CD1c-positive myeloid dendritic cell (primary cell): ENCODE measurements around the gene AP3D1.
"Not testable (repeated sequence)": the region's sequence is repeated elsewhere in the genome, so short reads cannot be mapped to it uniquely, and the experiment has no call there.

Source experiments
- DNase-seq: peaks from one replicate; pipeline ENCODE4 v3.0.0-alpha.2; 2016; ENCODE audit errors: extremely low spot score

Gene AP3D1

DNA sequence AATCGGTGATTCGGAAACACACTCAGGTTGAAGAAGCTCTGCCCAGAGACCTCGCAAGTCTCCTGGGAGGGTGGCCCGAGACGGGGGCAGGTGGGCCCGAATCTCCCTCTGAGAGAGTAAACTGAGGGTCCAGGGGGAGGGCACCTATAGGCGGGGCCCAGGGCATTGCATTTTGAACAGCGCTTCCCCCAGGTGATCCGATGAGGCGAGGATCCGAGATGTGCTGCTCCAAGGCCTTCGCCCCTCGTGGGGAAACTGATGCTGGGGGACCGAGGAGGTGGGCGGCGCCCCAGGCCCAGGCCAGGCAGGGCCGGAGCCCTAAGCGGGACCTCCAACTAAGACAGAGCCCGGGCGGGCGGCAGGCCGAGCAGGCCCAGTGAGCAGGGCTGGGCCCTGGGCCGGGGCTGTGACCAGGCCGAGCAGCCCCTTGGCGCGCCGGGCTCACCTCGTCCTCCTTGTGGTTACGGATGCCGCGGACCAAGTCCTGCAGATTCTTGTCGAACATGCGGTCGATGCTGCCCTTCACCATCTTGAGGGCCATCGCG is 500 bp downstream of the AP3D1 start:
- DNase-seq: no peak

DNA sequence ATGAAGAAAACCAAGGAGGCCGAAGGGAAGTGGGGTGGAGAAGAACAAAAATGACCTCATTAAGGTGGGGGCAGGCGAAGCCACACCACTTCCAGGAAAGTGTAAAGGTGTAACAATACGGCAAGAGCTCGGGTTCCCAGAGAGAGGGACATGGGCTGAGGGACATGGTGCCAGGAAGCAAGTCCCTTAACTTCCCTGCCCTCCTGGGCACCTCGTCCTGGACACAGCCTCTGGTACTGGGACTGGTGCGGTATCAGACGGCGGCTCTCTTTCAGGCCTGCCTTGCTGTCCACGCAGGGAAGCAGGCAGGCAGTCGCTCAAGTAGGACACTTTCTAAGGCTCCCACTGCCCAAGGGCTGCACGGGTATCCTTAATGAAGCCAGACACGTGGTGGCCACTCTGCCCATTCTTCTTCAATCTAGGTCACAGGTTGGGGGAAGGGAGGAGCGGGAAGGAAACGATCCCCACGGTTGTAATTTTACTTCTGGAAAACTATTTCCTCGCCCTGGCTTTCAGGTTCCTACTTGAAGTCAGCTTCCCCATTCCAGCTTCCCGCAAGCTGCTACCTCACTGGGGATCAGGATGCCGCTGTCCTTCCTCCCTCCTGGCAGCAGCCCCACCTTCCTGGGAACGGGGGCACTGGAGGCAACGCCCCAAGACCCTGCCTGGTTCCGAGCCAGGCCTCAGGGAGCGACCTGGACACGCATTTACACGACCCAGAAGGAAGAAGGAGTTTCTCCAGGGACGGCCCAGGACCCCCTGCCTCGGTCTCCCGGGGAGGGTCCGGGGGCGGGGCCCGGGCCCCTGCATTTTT is 1.2 kb downstream of the AP3D1 start:
- peak; percentile 70 for DNase-seq

DNA sequence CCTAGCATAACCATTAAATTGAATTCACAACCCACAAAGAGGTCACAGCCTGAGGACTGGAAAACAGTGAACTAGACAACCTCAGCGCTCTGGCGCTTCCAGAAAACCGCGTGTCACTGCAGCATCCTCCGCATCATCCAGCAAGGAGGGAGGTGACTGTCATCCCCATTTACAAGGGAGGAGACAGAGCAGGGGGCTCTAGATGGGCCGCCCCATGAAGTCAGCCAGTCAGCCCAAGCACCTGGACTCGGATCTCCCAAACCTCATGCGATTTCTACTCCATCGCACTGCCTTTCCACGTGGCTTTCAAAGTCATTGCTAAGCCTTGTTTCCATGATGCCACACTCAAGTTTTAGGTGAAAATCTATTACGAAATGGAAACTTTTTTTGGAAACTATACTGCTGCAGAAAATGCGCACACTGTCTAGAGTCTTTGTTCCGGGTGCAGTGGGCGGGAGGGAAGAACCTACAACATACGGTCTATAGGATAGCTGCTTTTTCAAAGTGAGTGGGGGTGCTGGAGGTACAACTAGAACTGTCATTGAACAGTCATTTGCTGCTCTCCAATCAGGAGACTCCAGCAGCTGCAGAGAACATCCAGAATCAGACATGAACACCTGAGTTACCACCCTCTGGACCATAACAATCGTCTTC is 2.8 kb downstream of the AP3D1 start:
- no peak for DNase-seq

DNA sequence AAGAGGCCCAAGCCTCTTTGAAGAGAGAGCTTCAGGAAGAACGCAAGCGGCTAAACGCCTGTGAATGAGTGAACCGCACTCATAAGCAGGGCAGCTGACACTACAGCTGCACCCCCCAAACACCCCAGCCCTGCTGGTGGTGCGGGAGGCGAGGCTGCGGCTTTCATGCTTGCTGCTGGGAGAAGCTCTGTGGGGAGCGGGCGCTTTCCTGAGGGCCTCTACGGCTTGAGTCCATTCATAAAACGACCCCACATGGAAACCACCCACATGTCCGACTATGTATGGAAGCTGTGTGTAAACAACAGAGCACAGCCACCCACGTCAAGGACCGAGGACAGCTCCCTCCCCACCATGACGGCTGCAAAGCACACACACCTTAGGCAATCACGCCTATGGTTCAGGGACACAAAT is 5.5 kb downstream of the AP3D1 start:
- no peak for DNase-seq

DNA sequence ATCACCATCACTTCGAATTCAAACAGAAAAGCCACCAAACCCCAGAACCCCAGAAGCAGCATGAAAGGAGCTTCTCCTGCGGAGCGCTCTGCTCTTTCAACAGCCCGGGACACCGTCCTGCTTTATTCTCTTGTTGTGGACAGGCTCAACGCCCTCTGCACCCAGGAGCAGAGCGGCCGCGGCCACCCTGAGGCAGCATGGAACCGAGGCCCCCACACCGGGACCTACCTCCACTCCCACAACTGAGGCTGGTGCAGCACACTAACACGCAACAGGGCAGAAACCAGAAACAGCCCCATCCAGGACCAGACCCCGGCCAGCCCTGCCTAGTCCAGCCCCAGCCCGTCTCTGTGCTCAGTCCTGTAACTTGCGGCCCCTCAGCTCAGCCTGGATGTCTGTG is 7.2 kb downstream of the AP3D1 start:
- DNase-seq: no peak

DNA sequence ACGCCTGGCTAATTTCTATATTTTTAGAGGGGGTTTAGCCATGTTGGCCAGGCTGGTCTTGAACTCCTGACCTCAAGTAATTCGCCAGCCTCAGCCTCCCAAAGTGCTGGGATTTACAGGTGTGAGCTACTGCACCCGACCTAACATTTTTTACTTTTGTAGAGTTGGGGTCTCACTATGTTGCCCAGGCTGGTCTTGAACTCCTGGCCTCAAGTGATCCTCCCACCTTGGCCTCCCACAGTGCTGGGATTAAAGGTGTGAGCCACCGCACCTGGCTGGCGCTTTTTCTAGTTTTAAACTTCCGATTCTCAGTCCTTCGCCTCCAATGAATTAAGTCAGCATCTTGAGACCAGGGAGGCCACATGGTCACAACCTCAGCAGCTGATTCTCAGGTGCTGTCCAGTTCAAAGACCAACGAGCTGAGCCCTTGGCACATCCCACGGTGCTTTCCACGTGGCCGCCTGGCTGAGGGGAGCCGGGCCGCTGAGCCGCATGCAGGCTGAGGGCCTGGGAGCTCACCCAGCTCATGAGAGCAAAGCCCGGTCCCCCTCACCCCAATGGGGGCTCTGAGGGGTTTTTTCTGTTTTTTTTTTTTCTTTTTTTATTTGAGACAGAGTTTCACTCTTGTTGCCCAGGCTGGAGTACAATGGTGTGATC is 9.1 kb downstream of the AP3D1 start:
- DNase-seq: no peak

DNA sequence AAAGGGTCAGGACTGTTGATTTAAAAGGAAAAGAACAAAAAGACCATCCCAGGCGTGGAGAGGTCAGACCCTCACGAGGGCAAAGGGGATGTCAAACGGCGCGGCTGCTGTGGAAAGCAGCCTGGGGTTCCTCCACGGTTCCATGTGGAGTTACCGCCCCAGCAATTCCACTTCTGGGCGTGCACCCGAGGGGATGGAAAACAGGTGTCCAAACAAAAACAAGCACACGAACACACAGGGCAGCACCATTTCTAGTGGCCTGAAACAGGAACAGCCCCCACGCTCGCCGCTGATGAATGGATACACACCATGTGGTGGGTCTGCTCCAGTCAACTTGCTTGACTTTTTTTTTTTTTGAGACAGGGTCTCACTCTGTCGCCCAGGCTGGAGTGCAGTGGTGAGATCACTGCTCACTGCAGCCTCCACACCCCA is 11.2 kb downstream of the AP3D1 start:
- DNase-seq: no peak

DNA sequence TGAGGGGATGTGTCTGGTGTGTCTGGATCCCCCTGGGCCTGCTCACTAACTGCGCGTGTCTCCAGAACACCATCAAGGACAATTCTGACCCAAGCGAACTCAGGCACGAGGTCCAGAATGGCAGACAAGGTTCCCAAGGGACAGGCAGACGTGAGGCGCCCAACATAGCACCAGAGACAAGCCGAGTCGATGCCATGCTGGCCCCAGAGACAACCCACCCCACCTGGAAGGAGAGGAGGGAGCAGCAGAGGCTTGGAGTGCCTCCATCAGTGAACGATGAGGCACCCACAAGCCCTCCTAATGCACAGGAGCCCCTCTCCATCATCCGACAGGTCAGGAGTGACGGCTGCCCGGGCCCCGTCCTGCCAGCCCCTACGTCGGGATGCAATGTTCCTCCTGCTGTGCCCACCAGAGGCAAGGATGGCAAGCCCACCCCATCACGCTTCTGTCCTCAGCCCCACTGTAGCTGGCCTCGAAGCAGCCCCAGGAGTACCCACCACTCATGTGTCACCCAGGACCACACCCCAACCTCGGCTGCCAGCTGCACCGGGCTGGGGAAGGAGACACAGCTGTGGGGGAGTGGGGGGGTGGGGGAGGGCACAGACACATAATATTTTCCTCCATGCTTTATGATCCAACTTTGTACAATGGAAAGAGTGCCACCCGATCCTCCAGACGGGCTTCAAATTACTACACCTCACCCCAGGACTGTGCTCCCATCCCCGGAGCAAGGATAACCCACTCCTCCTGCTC is 11.8 kb downstream of the AP3D1 start:
- no peak for DNase-seq

DNA sequence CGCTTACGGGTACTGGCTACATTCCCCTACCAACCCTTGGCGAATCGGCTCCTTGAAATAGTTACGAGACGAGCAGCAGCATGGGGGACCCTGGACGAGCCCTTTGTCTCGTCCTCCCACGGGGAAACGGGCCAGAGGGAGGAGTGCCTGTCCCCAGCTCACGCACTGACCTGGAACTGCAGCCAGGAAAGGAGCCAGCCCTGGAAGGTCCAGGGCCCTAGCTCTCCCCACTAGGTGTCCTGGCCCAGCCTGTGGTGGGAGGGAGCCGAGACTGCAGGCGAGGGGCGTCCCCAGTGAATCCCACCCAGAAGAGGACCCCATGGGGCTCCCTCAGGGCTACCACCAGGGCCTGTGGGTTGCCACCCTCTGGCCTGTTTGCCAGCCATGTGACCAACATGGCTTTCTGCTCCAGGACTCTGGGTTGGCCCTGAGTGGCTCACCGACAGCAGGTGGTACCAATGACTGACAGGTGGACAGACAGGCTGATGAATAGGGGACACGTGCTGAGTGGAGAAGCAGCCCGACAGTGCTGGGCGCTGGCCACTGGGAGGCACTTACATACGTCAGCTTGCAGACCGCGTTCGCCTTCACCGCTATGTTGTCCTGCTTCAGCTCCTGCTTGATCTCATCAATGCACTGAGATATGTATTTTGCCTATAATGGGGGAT is 13.2 kb downstream of the AP3D1 start:
- DNase-seq: no peak

DNA sequence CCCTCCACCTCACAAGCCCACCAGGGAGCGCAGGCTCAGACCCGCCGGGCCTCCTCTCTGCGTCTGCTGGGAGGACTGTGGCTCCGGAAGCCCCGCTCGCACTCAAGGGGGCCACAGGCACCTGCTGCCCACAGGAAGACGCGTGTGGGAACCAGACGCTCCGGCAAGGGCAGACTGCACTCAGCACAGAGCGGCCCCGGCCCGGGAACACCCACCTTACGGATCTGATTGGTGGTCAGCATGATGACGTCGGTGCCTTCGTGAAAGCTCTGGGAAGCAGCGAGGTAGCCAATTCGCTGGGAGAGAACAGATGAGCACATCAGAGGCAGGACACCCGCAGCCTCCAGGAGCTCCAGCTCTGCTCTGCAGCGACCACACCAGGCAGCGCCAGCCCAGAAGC is 14.6 kb downstream of the AP3D1 start:
- no peak for DNase-seq

DNA sequence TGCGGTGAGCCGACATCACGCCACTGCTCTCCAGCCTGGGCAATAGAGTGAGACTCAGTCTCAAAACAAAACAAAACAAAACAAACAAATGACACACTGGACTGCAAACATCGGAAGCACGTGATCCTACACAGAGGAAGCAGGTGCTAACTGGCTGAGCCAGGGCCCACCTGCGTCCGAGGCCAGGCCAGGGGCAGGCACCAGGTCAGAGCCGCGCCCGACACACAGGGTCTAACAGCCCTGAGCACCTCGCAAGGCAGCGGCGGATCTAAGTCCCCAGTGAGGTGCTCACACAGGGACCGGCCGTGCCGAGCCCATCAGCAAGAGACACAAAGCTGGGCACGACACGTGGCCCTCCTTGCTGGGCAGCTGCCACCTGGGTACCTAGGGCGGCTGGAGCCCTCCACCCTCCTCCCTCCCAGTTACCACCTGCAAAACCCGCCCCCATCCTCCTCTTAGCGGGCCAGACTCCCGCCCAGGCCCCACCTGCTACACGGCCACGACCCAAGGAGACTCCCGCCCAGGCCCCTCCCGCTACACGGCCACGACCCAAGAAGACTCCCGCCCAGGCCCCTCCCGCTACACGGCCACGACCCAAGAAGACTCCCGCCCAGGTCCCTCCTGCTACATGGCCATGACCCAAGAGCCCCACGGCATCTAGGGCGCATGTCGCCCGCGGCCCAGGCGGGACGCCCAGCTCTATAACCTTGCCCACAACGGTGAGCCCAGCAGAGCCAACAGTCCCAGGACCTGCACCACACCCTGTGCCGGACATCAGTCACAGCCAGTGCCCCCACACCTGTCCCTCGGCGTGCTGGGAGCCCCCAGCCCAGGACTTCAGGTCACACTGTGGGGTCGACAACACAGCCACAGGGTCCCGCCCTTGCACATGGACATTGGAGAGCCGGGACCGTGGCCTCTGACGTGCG is 15.6 kb downstream of the AP3D1 start:
- DNase-seq: no peak

DNA sequence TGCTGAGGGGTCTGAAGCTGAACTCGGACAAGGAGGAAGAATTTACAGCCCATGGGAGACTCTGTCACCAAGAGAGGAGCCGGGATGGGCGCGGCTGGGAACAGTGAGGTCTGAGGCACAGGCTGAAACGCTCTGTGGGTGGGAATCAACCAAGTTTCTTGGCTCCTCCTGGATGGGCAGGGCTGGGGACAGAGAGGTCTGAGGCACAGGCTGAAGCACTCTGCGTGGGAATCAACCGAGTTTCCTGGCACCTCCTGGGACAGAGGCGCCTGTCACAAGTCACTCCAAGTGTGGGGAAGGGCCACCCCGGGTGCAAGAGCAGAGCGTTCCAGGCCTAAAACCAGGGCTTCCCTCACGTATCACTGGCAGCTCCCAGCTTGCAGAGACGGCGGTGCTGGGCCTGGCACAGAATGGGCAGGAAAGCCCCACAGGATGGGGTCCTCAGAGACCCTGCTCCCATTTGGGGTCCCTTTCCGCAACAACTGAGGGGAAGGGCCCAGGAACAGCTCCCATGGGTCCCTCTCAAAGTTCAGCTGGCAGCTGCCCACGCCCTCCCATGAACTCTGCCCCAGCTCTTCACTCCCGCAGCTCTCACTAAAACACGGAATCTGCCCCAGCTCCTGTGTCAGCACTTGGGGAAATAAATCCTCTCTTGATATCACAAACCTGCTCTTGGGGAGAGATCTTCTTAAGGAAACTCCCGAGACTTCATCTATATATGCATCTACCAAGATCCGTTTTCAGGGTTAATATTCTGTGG is 18.5 kb downstream of the AP3D1 start:
- no peak for DNase-seq

DNA sequence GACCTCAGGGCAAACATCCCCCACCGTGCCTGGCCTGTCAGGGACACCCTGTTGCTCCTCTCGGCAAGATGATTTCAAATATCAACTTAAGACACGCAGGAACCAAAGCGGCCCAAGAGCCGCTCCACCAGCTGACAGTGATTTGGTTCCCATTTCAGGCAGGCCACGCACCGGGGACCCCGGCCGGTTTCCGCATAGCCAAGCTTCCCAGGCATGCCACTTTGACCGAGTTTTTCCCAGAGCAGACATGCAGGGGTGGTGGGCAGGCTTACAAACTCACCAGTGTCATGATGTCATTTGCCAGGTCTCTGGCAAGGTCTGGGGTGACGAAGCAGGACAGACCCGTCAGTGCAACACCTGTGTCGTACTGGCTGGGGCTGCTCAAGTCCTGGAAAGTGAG is 19.2 kb downstream of the AP3D1 start:
- no peak for DNase-seq

DNA sequence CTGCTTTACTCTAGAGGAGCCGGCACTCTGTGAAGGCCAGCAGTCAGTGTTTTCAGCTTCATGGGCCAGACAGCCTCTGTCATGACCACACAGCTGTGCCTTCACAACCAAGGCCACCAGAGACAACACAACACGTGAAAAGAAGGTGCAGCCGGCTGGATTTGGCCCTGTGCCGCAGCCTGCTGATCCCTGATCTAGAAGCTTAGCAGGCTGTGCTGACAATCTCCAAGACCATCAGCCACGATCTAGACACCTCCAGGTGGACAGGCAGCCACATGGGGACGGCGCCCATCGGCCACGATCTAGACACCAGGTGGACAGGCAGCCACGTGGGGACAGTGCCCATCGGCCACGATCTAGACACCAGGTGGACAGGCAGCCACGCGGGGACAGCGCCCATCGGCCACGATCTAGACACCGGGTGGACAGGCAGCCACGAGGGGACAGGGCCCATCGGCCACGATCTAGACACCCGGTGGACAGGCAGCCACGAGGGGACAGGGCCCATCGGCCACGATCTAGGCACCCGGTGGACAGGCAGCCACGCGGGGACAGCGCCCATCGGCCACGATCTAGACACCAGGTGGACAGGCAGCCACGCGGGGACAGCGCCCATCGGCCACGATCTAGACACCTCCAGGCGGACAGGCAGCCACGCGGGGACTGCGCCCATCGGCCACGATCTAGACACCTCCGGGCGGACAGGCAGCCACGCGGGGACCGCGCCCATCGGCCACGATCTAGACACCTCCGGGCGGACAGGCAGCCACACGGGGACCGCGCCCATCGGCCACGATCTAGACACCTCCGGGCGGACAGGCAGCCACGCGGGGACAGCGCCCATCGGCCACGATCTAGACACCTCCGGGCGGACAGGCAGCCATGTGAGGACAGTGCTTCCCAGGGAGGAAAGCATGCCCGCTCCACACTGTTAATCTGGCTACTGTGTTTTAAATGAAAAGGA is 20.1 kb downstream of the AP3D1 start:
- not testable (repeated sequence) for DNase-seq

DNA sequence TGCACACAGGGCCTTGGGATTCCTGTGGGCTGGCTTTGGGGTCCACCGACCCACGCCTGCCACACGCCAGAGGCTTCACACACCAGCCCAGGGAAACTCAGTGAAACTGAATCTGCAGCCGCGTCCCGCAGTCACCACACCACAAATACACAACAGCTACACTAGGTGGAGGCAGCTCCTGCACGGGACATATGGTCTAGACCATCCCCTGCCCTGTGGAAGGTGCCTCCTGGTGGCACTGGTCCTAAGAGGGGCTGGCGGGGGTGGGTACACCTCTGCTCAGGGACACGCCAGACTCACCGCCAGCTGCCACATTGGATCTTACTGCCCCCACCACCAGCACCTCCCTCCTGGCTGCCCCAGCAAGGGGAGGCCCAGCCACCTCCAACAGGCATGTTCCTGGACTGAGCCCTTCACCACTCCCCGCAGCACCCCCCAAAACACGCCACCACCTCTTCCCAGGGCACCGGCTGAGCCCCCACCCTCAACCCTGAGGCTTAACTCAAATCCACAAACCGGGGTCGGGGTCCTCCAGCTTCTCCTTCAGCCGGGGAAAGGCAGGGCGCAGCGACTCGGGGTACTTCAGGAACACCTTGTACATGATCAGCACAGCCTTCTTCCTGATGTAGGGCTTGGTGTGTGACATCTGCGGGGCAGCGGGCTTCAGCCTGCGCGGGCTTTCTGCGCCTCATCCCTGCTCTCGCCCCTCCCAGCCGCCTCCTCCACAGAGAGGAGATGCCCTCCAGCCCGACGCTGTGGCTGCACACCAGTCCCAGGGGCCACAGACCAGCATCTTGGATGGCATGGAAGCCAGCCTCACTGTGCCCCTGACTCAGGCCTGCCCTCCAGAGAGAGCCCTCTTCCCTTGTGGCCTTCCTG is 21.2 kb downstream of the AP3D1 start:
- no peak for DNase-seq

DNA sequence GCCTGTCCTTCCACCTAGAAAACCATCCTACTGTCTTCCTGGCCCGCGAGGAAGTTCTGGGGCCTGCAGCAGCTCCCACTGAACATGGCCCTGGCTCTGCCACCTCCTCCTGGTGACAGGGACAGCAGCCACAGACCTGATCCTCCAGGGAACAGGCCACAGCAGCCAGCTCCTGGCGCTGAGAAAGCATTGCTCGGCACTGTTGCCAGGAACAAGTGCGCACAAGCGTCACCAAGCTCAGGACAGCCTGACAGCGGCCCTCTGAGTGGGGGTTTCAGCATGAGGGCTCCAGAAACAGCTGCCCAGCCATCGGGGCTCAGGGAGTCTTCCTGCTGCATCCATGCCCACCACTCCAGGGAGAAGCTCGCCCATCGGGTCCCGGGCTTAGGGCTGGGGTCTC is 21.9 kb downstream of the AP3D1 start:
- no peak for DNase-seq

DNA sequence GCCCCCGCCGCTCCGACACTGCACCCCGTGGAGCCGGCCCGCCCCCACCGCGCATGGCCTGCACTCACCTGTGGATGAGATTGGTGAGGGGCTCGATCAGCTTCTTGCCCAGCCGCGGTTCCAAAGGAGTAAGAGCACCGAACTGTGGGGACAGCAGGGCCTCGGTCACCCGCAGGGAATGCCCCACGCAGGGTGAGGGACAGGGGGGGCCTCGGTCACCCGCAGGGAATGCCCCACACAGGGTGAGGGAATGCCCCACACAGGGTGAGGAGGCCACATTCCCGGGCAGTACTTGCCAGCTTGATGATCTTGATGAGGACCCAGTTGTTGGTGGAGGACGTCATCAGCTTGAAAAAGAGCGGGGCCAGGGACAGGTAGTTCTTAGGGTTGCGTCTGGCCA is 22.3 kb downstream of the AP3D1 start:
- no peak for DNase-seq
